Measurements from ENCODE around the gene FARS2. TPM values are rescaled to one million over a fixed set of nuclear protein-coding genes. Genes with fewer than 3 reads are reported as not detected.

FARS2 gene
- total RNA-seq, 2 experiments from 2014 or later: 15.7 to 18.5 TPM

GRCh38 chr6:5684320-5685053 lies 423.2 kb downstream of the FARS2 start:
- Mint-ChIP-seq H3K4me1 (ENCODE audit: low read depth) (peaks cover 14% of the 10 kb centered on the region), H3K27me3 (no peaks in the 10 kb centered on the region), H3K36me3 (ENCODE audit: low read depth) (peaks cover 16% of the 10 kb centered on the region), H3K9me3 (peaks cover 3% of the 10 kb centered on the region), H3K4me3 (no peak overlapping the region), H3K27ac (no peak overlapping the region)
- no peak for DNase-seq
- POLR2A ChIA-PET: interaction anchor here (1.7 kb wide), 1 partner anchor 9 kb away, joined by 3 read pairs; no protein-coding TSS in a partner anchor
- intact Hi-C loops (cut with micrococcal nuclease): no loop called here
- CTCF ChIA-PET: interaction anchor here (1.5 kb wide), 1 partner anchor 177 kb away, joined by 4 read pairs; no protein-coding TSS in a partner anchor
- no peak for TF ChIP-seq CTCF (IDR thresholded peaks at IDR 0.05)
- no peak for ATAC-seq

GRCh38 chr6:5693225-5694145 lies 432.2 kb downstream of the FARS2 start:
- Mint-ChIP-seq H3K27ac (no peak overlapping the region), H3K27me3 (no peaks in the 10 kb centered on the region), H3K4me3 (no peak overlapping the region), H3K9me3 (peaks cover 2% of the 10 kb centered on the region), H3K36me3 (ENCODE audit: low read depth) (peaks cover 19% of the 10 kb centered on the region), H3K4me1 (ENCODE audit: low read depth) (peaks cover 13% of the 10 kb centered on the region)
- TF ChIP-seq CTCF (IDR thresholded peaks at IDR 0.05): no peak
- ATAC-seq (no peak), DNase-seq (no peak)
- intact Hi-C loops (cut with micrococcal nuclease): no loop called here
- CTCF ChIA-PET: no interaction called here
- POLR2A ChIA-PET: interaction anchor here (0.7 kb wide), 1 partner anchor 10 kb away, joined by 3 read pairs; no protein-coding TSS in a partner anchor

GRCh38 chr6:5695260-5696245 lies 434.2 kb downstream of the FARS2 start:
- ChIA-PET CTCF (interaction anchor here (0.6 kb wide), 1 partner anchor 17 kb away, joined by 3 read pairs; no protein-coding TSS in a partner anchor), POLR2A (interaction anchor here (0.7 kb wide), 1 partner anchor 33 kb away, joined by 3 read pairs; no protein-coding TSS in a partner anchor)
- no peak overlapping the region for H3K4me3 Mint-ChIP-seq
- no peaks in the 10 kb centered on the region for H3K9me3 Mint-ChIP-seq
- ATAC-seq (no peak), DNase-seq (no peak)
- peaks cover 15% of the 10 kb centered on the region for H3K36me3 Mint-ChIP-seq (ENCODE audit: low read depth)
- no peak for TF ChIP-seq CTCF (IDR thresholded peaks at IDR 0.05)
- H3K27ac Mint-ChIP-seq: peak overlapping the region; percentile 30
- H3K27me3 Mint-ChIP-seq: no peaks in the 10 kb centered on the region
- peaks cover 17% of the 10 kb centered on the region for H3K4me1 Mint-ChIP-seq (ENCODE audit: low read depth)
- intact Hi-C loops (cut with micrococcal nuclease): no loop called here

- DNase-seq (no peak), ATAC-seq (no peak)
- peaks cover 3% of the 10 kb centered on the region for H3K36me3 Mint-ChIP-seq (ENCODE audit: low read depth)
- POLR2A ChIA-PET: no interaction called here
- H3K4me3 Mint-ChIP-seq: no peak overlapping the region
- no peaks in the 10 kb centered on the region for H3K9me3 Mint-ChIP-seq
- intact Hi-C loops (cut with micrococcal nuclease): no loop called here
- H3K27ac Mint-ChIP-seq: no peak overlapping the region
- peaks cover 23% of the 10 kb centered on the region for H3K4me1 Mint-ChIP-seq (ENCODE audit: low read depth)
- CTCF ChIA-PET: no interaction called here
- no peaks in the 10 kb centered on the region for H3K27me3 Mint-ChIP-seq
- no peak for TF ChIP-seq CTCF (IDR thresholded peaks at IDR 0.05)
These were observed 436.2 kb downstream of the FARS2 start for GRCh38 chr6:5697508-5697907.

Measured in activated CD8-positive, alpha-beta T cell treated with anti-CD3 and anti-CD28 coated beads for 36 hours (primary cell).